ENCODE measurements around the gene TSGA10. TPM values are rescaled to one million over a fixed set of nuclear protein-coding genes. Genes with fewer than 3 reads are reported as not detected.

The TSGA10 gene
- total RNA-seq, 1 donor from 2014 or later: 2.5 TPM

DNA sequence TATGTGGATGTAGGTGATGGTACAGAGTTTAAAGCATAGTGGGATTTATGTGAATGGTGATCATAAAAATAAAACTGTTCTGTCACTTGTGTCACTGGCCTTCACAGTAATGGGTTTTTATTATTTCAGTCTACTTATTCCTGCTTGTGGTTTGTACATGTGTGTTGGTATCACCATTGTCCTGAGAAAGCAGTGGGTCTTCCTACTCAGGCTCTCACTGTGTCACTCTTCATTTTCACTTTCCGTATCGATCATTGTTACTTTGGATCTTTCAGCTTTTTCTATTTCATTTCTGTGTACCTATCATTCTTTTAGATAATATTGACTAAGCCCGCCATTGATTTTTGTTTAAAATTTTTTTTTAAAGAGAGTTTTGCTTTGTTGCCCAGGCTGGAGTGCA, 33.6 kb upstream of the TSGA10 start:
- H3K4me3 ChIP-seq (ENCODE audit: low read depth, low read length): no peak overlapping the region
- TF ChIP-seq, protein P1, sequence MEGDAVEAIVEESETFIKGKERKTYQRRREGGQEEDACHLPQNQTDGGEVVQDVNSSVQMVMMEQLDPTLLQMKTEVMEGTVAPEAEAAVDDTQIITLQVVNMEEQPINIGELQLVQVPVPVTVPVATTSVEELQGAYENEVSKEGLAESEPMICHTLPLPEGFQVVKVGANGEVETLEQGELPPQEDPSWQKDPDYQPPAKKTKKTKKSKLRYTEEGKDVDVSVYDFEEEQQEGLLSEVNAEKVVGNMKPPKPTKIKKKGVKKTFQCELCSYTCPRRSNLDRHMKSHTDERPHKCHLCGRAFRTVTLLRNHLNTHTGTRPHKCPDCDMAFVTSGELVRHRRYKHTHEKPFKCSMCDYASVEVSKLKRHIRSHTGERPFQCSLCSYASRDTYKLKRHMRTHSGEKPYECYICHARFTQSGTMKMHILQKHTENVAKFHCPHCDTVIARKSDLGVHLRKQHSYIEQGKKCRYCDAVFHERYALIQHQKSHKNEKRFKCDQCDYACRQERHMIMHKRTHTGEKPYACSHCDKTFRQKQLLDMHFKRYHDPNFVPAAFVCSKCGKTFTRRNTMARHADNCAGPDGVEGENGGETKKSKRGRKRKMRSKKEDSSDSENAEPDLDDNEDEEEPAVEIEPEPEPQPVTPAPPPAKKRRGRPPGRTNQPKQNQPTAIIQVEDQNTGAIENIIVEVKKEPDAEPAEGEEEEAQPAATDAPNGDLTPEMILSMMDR (conservative IDR thresholded peaks at IDR 0.05; ENCODE audit: low read depth, low read length): no peak
- no peak for DNase-seq (ENCODE audit: low read depth)

DNA sequence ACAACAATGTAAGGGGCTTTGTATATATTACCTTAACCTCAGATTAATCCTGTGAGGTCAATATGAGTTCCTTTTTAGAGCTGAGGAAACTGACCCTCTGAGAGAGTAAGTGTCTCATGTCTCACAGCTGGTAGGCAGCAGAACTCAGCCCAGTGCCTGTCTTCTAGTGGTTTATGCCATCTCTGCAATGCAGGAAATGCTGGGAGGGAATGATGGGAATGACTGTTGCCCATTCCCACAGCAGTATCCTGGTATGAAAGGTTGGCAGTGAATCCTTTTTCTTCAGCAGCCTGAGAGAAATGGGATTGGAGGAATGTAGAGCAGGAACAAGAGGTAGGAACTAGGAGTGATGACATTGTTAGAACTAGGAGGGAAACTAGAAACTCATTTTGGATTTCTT, 32.3 kb upstream of the TSGA10 start:
- no peak for DNase-seq (ENCODE audit: low read depth)
- no peak overlapping the region for H3K4me3 ChIP-seq (ENCODE audit: low read depth, low read length)
- TF ChIP-seq, protein P1 (conservative IDR thresholded peaks at IDR 0.05; ENCODE audit: low read depth, low read length): no peak

DNA sequence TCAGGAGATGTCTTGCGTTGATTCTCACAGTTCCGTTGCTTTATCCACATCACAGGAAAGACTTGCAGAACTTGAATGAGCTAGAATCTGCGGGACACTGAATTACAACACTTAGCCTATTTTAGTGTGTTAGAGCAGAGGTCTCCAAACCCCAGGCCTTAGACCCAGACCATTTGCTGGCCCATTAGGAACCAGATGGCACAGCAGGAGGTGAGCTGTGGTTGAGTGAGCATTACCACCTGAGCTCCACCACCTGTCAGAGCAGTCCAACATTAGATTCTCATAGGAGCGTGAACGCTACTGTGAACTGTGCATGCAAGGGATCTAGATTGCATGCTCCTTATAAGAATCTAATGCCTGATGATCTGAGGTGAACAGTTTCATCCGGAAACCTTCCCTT, 30.1 kb upstream of the TSGA10 start:
- TF ChIP-seq, protein P1 (conservative IDR thresholded peaks at IDR 0.05; ENCODE audit: low read depth, low read length): no peak
- no peak overlapping the region for H3K4me3 ChIP-seq (ENCODE audit: low read depth, low read length)
- DNase-seq (ENCODE audit: low read depth): no peak

DNA sequence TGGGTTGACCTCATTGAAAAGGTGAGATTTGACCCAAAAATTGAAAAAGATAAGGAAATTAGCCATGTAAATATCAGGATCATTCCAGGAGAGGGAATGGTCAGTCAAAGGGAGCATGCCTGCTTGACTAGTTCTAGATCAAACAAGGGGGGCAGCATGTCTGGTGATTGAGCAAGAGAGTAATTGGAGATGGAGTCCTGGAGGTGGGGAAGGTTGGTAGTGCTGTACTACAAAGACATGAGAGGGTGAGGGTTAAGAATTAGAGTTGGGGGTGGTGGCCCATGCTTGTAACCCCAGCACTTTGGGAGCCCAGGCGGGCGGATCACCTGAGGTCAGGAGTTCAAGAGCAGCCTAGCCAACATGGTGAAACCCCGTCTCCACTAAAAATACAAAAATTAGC, 28.3 kb upstream of the TSGA10 start:
- TF ChIP-seq, protein P1 (conservative IDR thresholded peaks at IDR 0.05; ENCODE audit: low read depth, low read length): no peak
- no peak overlapping the region for H3K4me3 ChIP-seq (ENCODE audit: low read depth, low read length)
- DNase-seq (ENCODE audit: low read depth): no peak

DNA sequence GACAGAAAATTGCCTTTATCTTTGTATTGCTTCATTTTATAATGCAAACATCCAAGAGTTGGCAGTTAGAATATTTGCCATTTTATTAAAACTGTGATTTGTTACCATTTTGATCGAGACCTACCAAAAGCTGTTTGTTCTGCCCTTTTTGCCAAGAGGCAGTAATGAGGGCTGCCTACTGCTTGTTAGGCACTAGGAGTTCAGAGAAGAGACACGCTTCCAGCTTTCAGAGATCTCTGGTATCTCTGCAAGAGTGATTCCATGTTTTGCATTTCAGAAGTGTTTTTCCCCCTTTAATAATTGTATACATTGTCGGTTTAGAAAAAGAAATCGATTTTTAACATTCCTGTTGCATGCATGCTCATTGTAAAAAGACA, 26.9 kb upstream of the TSGA10 start:
- DNase-seq (ENCODE audit: low read depth): no peak
- TF ChIP-seq, protein P1 (conservative IDR thresholded peaks at IDR 0.05; ENCODE audit: low read depth, low read length): no peak

DNA sequence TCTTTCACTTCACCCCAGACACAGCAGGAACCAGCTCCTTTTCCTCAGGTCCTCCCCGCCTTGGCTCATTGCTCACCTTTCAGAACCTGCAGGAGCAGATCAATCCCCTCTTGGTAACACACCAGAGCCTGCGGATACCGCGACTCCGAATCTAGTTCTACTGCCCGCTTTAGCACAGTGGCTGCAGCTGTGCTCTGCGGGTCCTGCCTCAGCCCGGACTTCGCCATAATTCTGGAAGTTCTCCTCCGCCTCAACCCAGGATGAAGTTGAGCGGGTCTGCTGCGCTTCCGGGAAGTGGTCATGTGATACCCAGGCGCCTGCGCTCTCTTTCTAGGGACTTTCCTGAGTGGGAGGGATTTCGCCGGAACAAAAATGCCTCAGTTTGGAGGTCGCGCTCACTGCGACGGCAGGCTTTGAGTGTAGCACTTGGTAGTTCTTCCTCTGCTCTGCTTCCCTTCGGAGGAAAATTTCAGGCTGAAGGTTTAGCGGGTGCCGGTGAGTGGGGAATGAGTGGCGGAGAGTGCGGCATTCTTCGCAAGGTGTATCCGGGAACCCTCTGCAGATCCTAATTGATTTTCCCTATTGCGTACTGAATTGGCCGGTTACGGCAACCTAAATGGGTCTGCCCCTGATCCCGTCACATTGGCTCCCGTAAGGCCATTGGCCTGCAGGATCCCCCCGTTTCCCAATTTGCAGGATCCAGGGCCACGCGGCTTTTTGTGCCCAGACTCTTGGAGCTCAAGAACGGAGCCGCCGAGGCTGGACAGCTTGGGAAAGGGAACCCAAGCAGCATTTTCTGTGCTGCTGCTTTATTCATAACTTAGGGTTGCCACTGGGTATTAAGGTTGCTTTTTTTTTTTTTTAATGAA, 26.2 kb upstream of the TSGA10 start, which contains the start of the genes MITD1 and MRPL30:
TSS of gene MITD1 (minus strand) at position 304 of the 869 bp plus-strand sequence. CDS start at position 227, 77 bp downstream.
TSS of gene MRPL30 (plus strand) at position 430 of the 869 bp plus-strand sequence. CDS start 5,020 bp downstream, outside the sequence.
- H3K4me3 ChIP-seq (ENCODE audit: low read depth, low read length): peak within 1 kb of the TSS; percentile 87
- TF ChIP-seq, protein P1 (conservative IDR thresholded peaks at IDR 0.05; ENCODE audit: low read depth, low read length): no peak
- peak; percentile 89 for DNase-seq (ENCODE audit: low read depth)

More for the DNA sequence above, 26.9 kb upstream of the TSGA10 start:
- peak overlapping the region; percentile 87 for H3K4me3 ChIP-seq (ENCODE audit: low read depth, low read length)

Data from epithelial cell of proximal tubule (primary cell).